Skeletal muscle satellite cell (primary cell): ENCODE results near the gene SHISA4.

ENCODE experiments used
- H3K27me3 ChIP-seq: 2 replicates; pipeline ENCODE4 v1.7.0; 2013; ENCODE audit warnings: low read length; ENCODE audit not compliant: control insufficient read depth, insufficient read depth
- H3K36me3 ChIP-seq: 2 replicates; pipeline ENCODE4 v1.7.0; 2013; ENCODE audit warnings: mild to moderate bottlenecking, control low read depth, low read length; ENCODE audit not compliant: insufficient read depth
- H3K4me1 ChIP-seq: 2 replicates; pipeline ENCODE4 v1.7.0; 2013; ENCODE audit warnings: low read length; ENCODE audit not compliant: control insufficient read depth, insufficient read depth
- H3K4me2 ChIP-seq: 2 replicates; pipeline ENCODE4 v1.7.0; 2013; ENCODE audit warnings: mild to moderate bottlenecking, low read length
- H3K4me3 ChIP-seq: 2 replicates; pipeline ENCODE4 v1.7.0; 2013; ENCODE audit warnings: low read length
- H3K9ac ChIP-seq: 2 replicates; pipeline ENCODE4 v1.7.0; 2013; ENCODE audit warnings: mild to moderate bottlenecking, low read depth, low read length, moderate library complexity
- H3K9me3 ChIP-seq: replicated peaks from 2 replicates; pipeline ENCODE4 v1.7.0; 2013; ENCODE audit warnings: mild to moderate bottlenecking, control low read depth, low read length

SHISA4 gene

GRCh38 chr1:201883266-201883665 is 5.4 kb upstream of the SHISA4 start:
- Histone ChIP-seq H3K4me3 (no peak overlapping the region), H3K9ac (no peak overlapping the region), H3K27me3 (no peaks in the 10 kb centered on the region), H3K9me3 (no peaks in the 10 kb centered on the region), H3K4me1 (peaks cover 41% of the 10 kb centered on the region), H3K36me3 (peaks cover 6% of the 10 kb centered on the region), H3K4me2 (peak overlapping the region; percentile 48)

GRCh38 chr1:201883786-201884185 is 4.9 kb upstream of the SHISA4 start:
- Histone ChIP-seq H3K4me2 (peak overlapping the region; percentile 48), H3K9ac (no peak overlapping the region), H3K4me1 (peaks cover 43% of the 10 kb centered on the region), H3K36me3 (peaks cover 4% of the 10 kb centered on the region), H3K27me3 (no peaks in the 10 kb centered on the region), H3K9me3 (no peaks in the 10 kb centered on the region), H3K4me3 (no peak overlapping the region)

GRCh38 chr1:201884425-201884824 is 4.3 kb upstream of the SHISA4 start:
- H3K9me3 ChIP-seq: no peaks in the 10 kb centered on the region
- H3K4me3 ChIP-seq: no peak overlapping the region
- H3K4me1 ChIP-seq: peaks cover 49% of the 10 kb centered on the region
- no peaks in the 10 kb centered on the region for H3K27me3 ChIP-seq
- H3K9ac ChIP-seq: no peak overlapping the region
- no peak overlapping the region for H3K4me2 ChIP-seq
- no peaks in the 10 kb centered on the region for H3K36me3 ChIP-seq

GRCh38 chr1:201885531-201886075 is 3.1 kb upstream of the SHISA4 start:
- Histone ChIP-seq H3K4me3 (no peak overlapping the region), H3K9me3 (no peaks in the 10 kb centered on the region), H3K9ac (no peak overlapping the region), H3K4me2 (no peak overlapping the region), H3K4me1 (peaks cover 53% of the 10 kb centered on the region), H3K36me3 (no peaks in the 10 kb centered on the region), H3K27me3 (no peaks in the 10 kb centered on the region)

- Histone ChIP-seq H3K9ac (no peak overlapping the region), H3K9me3 (no peaks in the 10 kb centered on the region), H3K27me3 (no peaks in the 10 kb centered on the region), H3K4me3 (no peak overlapping the region), H3K4me2 (no peak overlapping the region), H3K36me3 (no peaks in the 10 kb centered on the region), H3K4me1 (peaks cover 53% of the 10 kb centered on the region)
Observed at GRCh38 chr1:201886103-201886885, 2.4 kb upstream of the SHISA4 start.

- no peaks in the 10 kb centered on the region for H3K36me3 ChIP-seq
- H3K4me2 ChIP-seq: no peak overlapping the region
- peaks cover 51% of the 10 kb centered on the region for H3K4me1 ChIP-seq
- H3K9ac ChIP-seq: no peak overlapping the region
- H3K4me3 ChIP-seq: no peak overlapping the region
- no peaks in the 10 kb centered on the region for H3K27me3 ChIP-seq
- H3K9me3 ChIP-seq: no peaks in the 10 kb centered on the region
Observed at GRCh38 chr1:201887116-201887866, 1.4 kb upstream of the SHISA4 start.

- Histone ChIP-seq H3K9me3 (no peaks in the 10 kb centered on the region), H3K27me3 (no peaks in the 10 kb centered on the region), H3K4me3 (peak overlapping the region; percentile 90), H3K4me2 (peak overlapping the region; percentile 96), H3K4me1 (peaks cover 31% of the 10 kb centered on the region), H3K9ac (peak overlapping the region; percentile 86), H3K36me3 (no peaks in the 10 kb centered on the region)
Observed at GRCh38 chr1:201889090-201889968, 631 bp downstream of the SHISA4 start.

GRCh38 chr1:201890223-201890622 is 1.5 kb downstream of the SHISA4 start:
- H3K9ac ChIP-seq: no peak overlapping the region
- no peaks in the 10 kb centered on the region for H3K36me3 ChIP-seq
- H3K4me3 ChIP-seq: no peak overlapping the region
- H3K4me2 ChIP-seq: no peak overlapping the region
- H3K4me1 ChIP-seq: peaks cover 23% of the 10 kb centered on the region
- H3K27me3 ChIP-seq: no peaks in the 10 kb centered on the region
- no peaks in the 10 kb centered on the region for H3K9me3 ChIP-seq

GRCh38 chr1:201890806-201891450 is 2.2 kb downstream of the SHISA4 start:
- H3K27me3 ChIP-seq: no peaks in the 10 kb centered on the region
- no peak overlapping the region for H3K9ac ChIP-seq
- no peak overlapping the region for H3K4me2 ChIP-seq
- no peak overlapping the region for H3K4me3 ChIP-seq
- H3K9me3 ChIP-seq: no peaks in the 10 kb centered on the region
- no peaks in the 10 kb centered on the region for H3K36me3 ChIP-seq
- H3K4me1 ChIP-seq: peaks cover 17% of the 10 kb centered on the region

GRCh38 chr1:201891451-201892045 is 2.9 kb downstream of the SHISA4 start:
- Histone ChIP-seq H3K9me3 (no peaks in the 10 kb centered on the region), H3K27me3 (no peaks in the 10 kb centered on the region), H3K4me2 (no peak overlapping the region), H3K4me3 (no peak overlapping the region), H3K4me1 (peaks cover 21% of the 10 kb centered on the region), H3K36me3 (no peaks in the 10 kb centered on the region), H3K9ac (no peak overlapping the region)
